ENCODE data around the gene TIMP3.
"Not testable (repeated sequence)": the region's sequence is repeated elsewhere in the genome, so short reads cannot be mapped to it uniquely, and the experiment has no call there.

Gene TIMP3

GRCh38 chr22:32861330-32861729, 59.8 kb downstream of the TIMP3 start:
- ATAC-seq (replicated peaks; ENCODE audit: extremely low read depth, poor library complexity, severe bottlenecking) (no peak), DNase-seq (ENCODE audit: low spot score in 2 of 2) (no peak)
- Mint-ChIP-seq H3K4me3 (no peak overlapping the region), H3K27ac (ENCODE audit: low read depth) (no peak overlapping the region), H3K36me3 (ENCODE audit: insufficient read depth) (no peaks in the 10 kb centered on the region), H3K9me3 (no peaks in the 10 kb centered on the region), H3K4me1 (no peaks in the 10 kb centered on the region), H3K27me3 (peaks cover 17% of the 10 kb centered on the region)

GRCh38 chr22:32862083-32862482, 60.6 kb downstream of the TIMP3 start:
- peaks cover 17% of the 10 kb centered on the region for H3K27me3 Mint-ChIP-seq
- DNase-seq (ENCODE audit: low spot score in 2 of 2) = no peak
- no peak for ATAC-seq (replicated peaks; ENCODE audit: extremely low read depth, poor library complexity, severe bottlenecking)
- H3K36me3 Mint-ChIP-seq (ENCODE audit: insufficient read depth) = no peaks in the 10 kb centered on the region
- H3K27ac Mint-ChIP-seq (ENCODE audit: low read depth) = no peak overlapping the region
- no peak overlapping the region for H3K4me3 Mint-ChIP-seq
- no peaks in the 10 kb centered on the region for H3K4me1 Mint-ChIP-seq
- no peaks in the 10 kb centered on the region for H3K9me3 Mint-ChIP-seq

- H3K36me3 Mint-ChIP-seq (ENCODE audit: insufficient read depth) = no peaks in the 10 kb centered on the region
- H3K4me1 Mint-ChIP-seq = no peaks in the 10 kb centered on the region
- no peak for DNase-seq (ENCODE audit: low spot score in 2 of 2)
- no peak for ATAC-seq (replicated peaks; ENCODE audit: extremely low read depth, poor library complexity, severe bottlenecking)
- no peak overlapping the region for H3K27ac Mint-ChIP-seq (ENCODE audit: low read depth)
- no peaks in the 10 kb centered on the region for H3K9me3 Mint-ChIP-seq
- H3K4me3 Mint-ChIP-seq = no peak overlapping the region
- H3K27me3 Mint-ChIP-seq = peaks cover 17% of the 10 kb centered on the region
Observed at GRCh38 chr22:32862936-32863661, 61.6 kb downstream of the TIMP3 start.

GRCh38 chr22:32864041-32864440, 62.5 kb downstream of the TIMP3 start:
- H3K27me3 Mint-ChIP-seq = peaks cover 17% of the 10 kb centered on the region
- ATAC-seq (replicated peaks; ENCODE audit: extremely low read depth, poor library complexity, severe bottlenecking) = no peak
- no peaks in the 10 kb centered on the region for H3K36me3 Mint-ChIP-seq (ENCODE audit: insufficient read depth)
- no peaks in the 10 kb centered on the region for H3K9me3 Mint-ChIP-seq
- no peak for DNase-seq (ENCODE audit: low spot score in 2 of 2)
- no peak overlapping the region for H3K4me3 Mint-ChIP-seq
- H3K4me1 Mint-ChIP-seq = no peaks in the 10 kb centered on the region
- no peak overlapping the region for H3K27ac Mint-ChIP-seq (ENCODE audit: low read depth)

- no peak overlapping the region for H3K4me3 Mint-ChIP-seq
- ATAC-seq (replicated peaks; ENCODE audit: extremely low read depth, poor library complexity, severe bottlenecking) (no peak), DNase-seq (ENCODE audit: low spot score in 2 of 2) (no peak)
- H3K4me1 Mint-ChIP-seq = no peaks in the 10 kb centered on the region
- no peak overlapping the region for H3K27ac Mint-ChIP-seq (ENCODE audit: low read depth)
- H3K36me3 Mint-ChIP-seq (ENCODE audit: insufficient read depth) = no peaks in the 10 kb centered on the region
- peaks cover 17% of the 10 kb centered on the region for H3K27me3 Mint-ChIP-seq
- no peaks in the 10 kb centered on the region for H3K9me3 Mint-ChIP-seq
Observed at GRCh38 chr22:32864596-32864995, 63.1 kb downstream of the TIMP3 start.

GRCh38 chr22:32866953-32867352, 65.4 kb downstream of the TIMP3 start:
- Mint-ChIP-seq H3K27me3 (peaks cover 29% of the 10 kb centered on the region), H3K4me3 (no peak overlapping the region), H3K36me3 (ENCODE audit: insufficient read depth) (no peaks in the 10 kb centered on the region), H3K9me3 (no peaks in the 10 kb centered on the region), H3K27ac (ENCODE audit: low read depth) (no peak overlapping the region), H3K4me1 (no peaks in the 10 kb centered on the region)
- ATAC-seq (replicated peaks; ENCODE audit: extremely low read depth, poor library complexity, severe bottlenecking) (no peak), DNase-seq (ENCODE audit: low spot score in 2 of 2) (no peak)

GRCh38 chr22:32868946-32869345, 67.4 kb downstream of the TIMP3 start:
- DNase-seq (ENCODE audit: low spot score in 2 of 2) (no peak), ATAC-seq (replicated peaks; ENCODE audit: extremely low read depth, poor library complexity, severe bottlenecking) (no peak)
- H3K4me1 Mint-ChIP-seq = no peaks in the 10 kb centered on the region
- H3K4me3 Mint-ChIP-seq = no peak overlapping the region
- peaks cover 34% of the 10 kb centered on the region for H3K27me3 Mint-ChIP-seq
- no peaks in the 10 kb centered on the region for H3K9me3 Mint-ChIP-seq
- no peak overlapping the region for H3K27ac Mint-ChIP-seq (ENCODE audit: low read depth)
- no peaks in the 10 kb centered on the region for H3K36me3 Mint-ChIP-seq (ENCODE audit: insufficient read depth)

- Mint-ChIP-seq H3K27ac (ENCODE audit: low read depth) (no peak overlapping the region), H3K4me3 (no peak overlapping the region), H3K4me1 (no peaks in the 10 kb centered on the region), H3K27me3 (peaks cover 23% of the 10 kb centered on the region), H3K9me3 (no peaks in the 10 kb centered on the region), H3K36me3 (ENCODE audit: insufficient read depth) (no peaks in the 10 kb centered on the region)
- ATAC-seq (replicated peaks; ENCODE audit: extremely low read depth, poor library complexity, severe bottlenecking) = no peak
- DNase-seq (ENCODE audit: low spot score in 2 of 2) = no peak
Observed at GRCh38 chr22:32870474-32870873, 69.0 kb downstream of the TIMP3 start.

GRCh38 chr22:32873604-32874003, 72.1 kb downstream of the TIMP3 start:
- H3K4me1 Mint-ChIP-seq; DNase-seq (ENCODE audit: low spot score in 2 of 2); H3K36me3 Mint-ChIP-seq (ENCODE audit: insufficient read depth); H3K4me3 Mint-ChIP-seq; ATAC-seq (replicated peaks; ENCODE audit: extremely low read depth, poor library complexity, severe bottlenecking); H3K9me3 Mint-ChIP-seq; H3K27ac Mint-ChIP-seq (ENCODE audit: low read depth): not testable (repeated sequence)
- H3K27me3 Mint-ChIP-seq = peaks cover 25% of the 10 kb centered on the region

GRCh38 chr22:32874385-32874784, 72.9 kb downstream of the TIMP3 start:
- ATAC-seq (replicated peaks; ENCODE audit: extremely low read depth, poor library complexity, severe bottlenecking) (no peak), DNase-seq (ENCODE audit: low spot score in 2 of 2) (no peak)
- Mint-ChIP-seq H3K27me3 (peaks cover 27% of the 10 kb centered on the region), H3K4me1 (no peaks in the 10 kb centered on the region), H3K9me3 (no peaks in the 10 kb centered on the region), H3K4me3 (no peak overlapping the region), H3K36me3 (ENCODE audit: insufficient read depth) (no peaks in the 10 kb centered on the region), H3K27ac (ENCODE audit: low read depth) (no peak overlapping the region)

- Mint-ChIP-seq H3K27me3 (peaks cover 31% of the 10 kb centered on the region), H3K9me3 (no peaks in the 10 kb centered on the region), H3K27ac (ENCODE audit: low read depth) (no peak overlapping the region), H3K4me1 (no peaks in the 10 kb centered on the region), H3K36me3 (ENCODE audit: insufficient read depth) (no peaks in the 10 kb centered on the region), H3K4me3 (no peak overlapping the region)
- ATAC-seq (replicated peaks; ENCODE audit: extremely low read depth, poor library complexity, severe bottlenecking) (no peak), DNase-seq (ENCODE audit: low spot score in 2 of 2) (no peak)
Observed at GRCh38 chr22:32874976-32875375, 73.5 kb downstream of the TIMP3 start.

GRCh38 chr22:32876516-32876915, 75.0 kb downstream of the TIMP3 start:
- H3K4me3 Mint-ChIP-seq = no peak overlapping the region
- no peaks in the 10 kb centered on the region for H3K9me3 Mint-ChIP-seq
- H3K4me1 Mint-ChIP-seq = no peaks in the 10 kb centered on the region
- peaks cover 38% of the 10 kb centered on the region for H3K27me3 Mint-ChIP-seq
- ATAC-seq (replicated peaks; ENCODE audit: extremely low read depth, poor library complexity, severe bottlenecking) (no peak), DNase-seq (ENCODE audit: low spot score in 2 of 2) (no peak)
- H3K27ac Mint-ChIP-seq (ENCODE audit: low read depth) = no peak overlapping the region
- no peaks in the 10 kb centered on the region for H3K36me3 Mint-ChIP-seq (ENCODE audit: insufficient read depth)

- Mint-ChIP-seq H3K27me3 (peaks cover 31% of the 10 kb centered on the region), H3K27ac (ENCODE audit: low read depth) (no peak overlapping the region), H3K9me3 (no peaks in the 10 kb centered on the region), H3K36me3 (ENCODE audit: insufficient read depth) (no peaks in the 10 kb centered on the region), H3K4me1 (no peaks in the 10 kb centered on the region), H3K4me3 (no peak overlapping the region)
- ATAC-seq (replicated peaks; ENCODE audit: extremely low read depth, poor library complexity, severe bottlenecking) (no peak), DNase-seq (ENCODE audit: low spot score in 2 of 2) (no peak)
Observed at GRCh38 chr22:32877196-32877595, 75.7 kb downstream of the TIMP3 start.

All from central memory CD8-positive, alpha-beta T cell (primary cell).